Osteoblast (primary cell): ENCODE results near the gene DYRK1A. TPM values are rescaled to one million over a fixed set of nuclear protein-coding genes. Genes with fewer than 3 reads are reported as not detected.

Experiments used
- DNase-seq: peaks from one replicate; pipeline ENCODE4 v3.0.0; 2011; ENCODE audit warnings: low spot score, mixed read lengths; ENCODE audit not compliant: insufficient read length; ENCODE audit errors: missing footprints
- H2AFZ ChIP-seq: 2 replicates; pipeline ENCODE4 v1.6.0; 2011; ENCODE audit warnings: mild to moderate bottlenecking, low read length
- H3K27ac ChIP-seq: 2 replicates; pipeline ENCODE4 v1.5.1; 2011; ENCODE audit warnings: mild to moderate bottlenecking, low read depth, low read length, moderate library complexity
- H3K27me3 ChIP-seq: 2 replicates; pipeline ENCODE4 v1.6.0; 2012; ENCODE audit warnings: mild to moderate bottlenecking, control low read depth, inconsistent platforms, low read length, moderate library complexity; ENCODE audit not compliant: insufficient read depth
- H3K36me3 ChIP-seq: 2 replicates; pipeline ENCODE4 v1.5.1; 2011; ENCODE audit warnings: mild to moderate bottlenecking, low read length, control low read depth, moderate library complexity; ENCODE audit not compliant: insufficient read depth
- H3K4me1 ChIP-seq: 2 replicates; pipeline ENCODE4 v1.5.1; 2011; ENCODE audit warnings: mild to moderate bottlenecking, low read length, control low read depth, moderate library complexity; ENCODE audit not compliant: insufficient read depth
- H3K4me2 ChIP-seq: 2 replicates; pipeline ENCODE4 v1.6.0; 2011; ENCODE audit warnings: mild to moderate bottlenecking, low read length; ENCODE audit not compliant: insufficient read depth
- H3K4me3 ChIP-seq: fragments of 200-600 bp; sonication (generic); 3 replicates; pipeline ENCODE4 v1.5.1; 2012; ENCODE audit warnings: mild to moderate bottlenecking, low read length, inconsistent platforms; ENCODE audit not compliant: insufficient read depth
- H3K79me2 ChIP-seq: 2 replicates; pipeline ENCODE4 v1.6.0; 2012; ENCODE audit warnings: mild to moderate bottlenecking, low read length, control low read depth, inconsistent platforms; ENCODE audit not compliant: insufficient read depth
- H3K9me3 ChIP-seq: 2 replicates; pipeline ENCODE4 v1.5.1; 2011; ENCODE audit warnings: low read depth, low read length, control low read depth
- H4K20me1 ChIP-seq: 2 replicates; pipeline ENCODE4 v1.6.0; 2012; ENCODE audit warnings: mild to moderate bottlenecking, low read length, control low read depth; ENCODE audit not compliant: insufficient read depth
- total RNA-seq: library from RNA; depleted of rRNA; stranded (reverse); fragments of >200 nt; gene quantifications from 2 replicates; pipeline ENCODE4 v1.2.3, GENCODE V29; 2012
- TF ChIP-seq, protein P1 (sequence below): IDR thresholded peaks from 2 replicates; pipeline ENCODE4 v1.5.1; 2011; ENCODE audit warnings: mild to moderate bottlenecking, low read depth, low read length, moderate library complexity; ENCODE audit errors: extremely low read depth

DYRK1A gene
- total RNA-seq, 1 donor = 99.2 TPM

DNA sequence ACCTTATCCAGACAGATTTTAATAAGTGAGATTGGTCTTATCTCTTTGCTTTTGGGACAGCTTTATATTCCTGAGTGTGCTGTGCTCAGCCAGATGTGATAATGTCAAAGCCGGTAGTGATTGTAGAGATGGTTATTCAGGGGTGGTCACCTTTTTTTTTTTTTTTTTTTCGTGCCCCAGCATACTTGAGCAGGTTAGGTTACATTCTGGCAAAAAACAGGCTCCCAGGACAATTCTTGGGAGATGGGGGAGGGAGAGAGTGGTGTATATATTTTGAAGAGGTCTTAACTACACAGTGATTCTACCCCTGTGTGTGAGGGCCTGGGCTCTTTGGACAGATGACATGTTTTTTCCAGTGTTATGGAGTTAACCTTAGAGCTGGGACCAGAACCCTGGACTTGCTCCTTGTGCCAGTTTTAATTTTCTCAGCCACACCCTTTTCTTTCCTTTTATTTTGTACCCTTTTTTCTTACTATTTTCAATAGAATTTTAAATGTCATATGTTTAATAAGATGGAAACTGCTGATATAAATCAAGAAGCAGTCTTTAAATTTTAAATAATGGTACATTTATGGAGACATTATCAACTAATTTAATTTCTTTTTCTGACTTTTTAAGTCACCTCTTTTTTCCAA lies 88.4 kb downstream of the DYRK1A start:
- Histone ChIP-seq H3K27me3 (no peaks in the 10 kb centered on the region), H3K4me2 (no peak overlapping the region), H3K27ac (peak overlapping the region; percentile 2), H3K79me2 (peaks cover 81% of the 10 kb centered on the region), H4K20me1 (peaks cover 70% of the 10 kb centered on the region), H3K4me3 (no peak overlapping the region), H3K36me3 (no peaks in the 10 kb centered on the region), H2AFZ (no peak overlapping the region), H3K9me3 (no peaks in the 10 kb centered on the region), H3K4me1 (peaks cover 60% of the 10 kb centered on the region)
- no peak for DNase-seq
- TF ChIP-seq, protein P1, sequence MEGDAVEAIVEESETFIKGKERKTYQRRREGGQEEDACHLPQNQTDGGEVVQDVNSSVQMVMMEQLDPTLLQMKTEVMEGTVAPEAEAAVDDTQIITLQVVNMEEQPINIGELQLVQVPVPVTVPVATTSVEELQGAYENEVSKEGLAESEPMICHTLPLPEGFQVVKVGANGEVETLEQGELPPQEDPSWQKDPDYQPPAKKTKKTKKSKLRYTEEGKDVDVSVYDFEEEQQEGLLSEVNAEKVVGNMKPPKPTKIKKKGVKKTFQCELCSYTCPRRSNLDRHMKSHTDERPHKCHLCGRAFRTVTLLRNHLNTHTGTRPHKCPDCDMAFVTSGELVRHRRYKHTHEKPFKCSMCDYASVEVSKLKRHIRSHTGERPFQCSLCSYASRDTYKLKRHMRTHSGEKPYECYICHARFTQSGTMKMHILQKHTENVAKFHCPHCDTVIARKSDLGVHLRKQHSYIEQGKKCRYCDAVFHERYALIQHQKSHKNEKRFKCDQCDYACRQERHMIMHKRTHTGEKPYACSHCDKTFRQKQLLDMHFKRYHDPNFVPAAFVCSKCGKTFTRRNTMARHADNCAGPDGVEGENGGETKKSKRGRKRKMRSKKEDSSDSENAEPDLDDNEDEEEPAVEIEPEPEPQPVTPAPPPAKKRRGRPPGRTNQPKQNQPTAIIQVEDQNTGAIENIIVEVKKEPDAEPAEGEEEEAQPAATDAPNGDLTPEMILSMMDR = no peak

GRCh38 chr21:37455504-37455911 lies 88.9 kb downstream of the DYRK1A start:
- no peaks in the 10 kb centered on the region for H3K9me3 ChIP-seq
- H3K27me3 ChIP-seq = no peaks in the 10 kb centered on the region
- H3K4me2 ChIP-seq = no peak overlapping the region
- H3K79me2 ChIP-seq = peaks cover 84% of the 10 kb centered on the region
- H4K20me1 ChIP-seq = peaks cover 70% of the 10 kb centered on the region
- peaks cover 60% of the 10 kb centered on the region for H3K4me1 ChIP-seq
- no peak for DNase-seq
- no peaks in the 10 kb centered on the region for H3K36me3 ChIP-seq
- no peak overlapping the region for H2AFZ ChIP-seq
- no peak overlapping the region for H3K4me3 ChIP-seq
- H3K27ac ChIP-seq = no peak overlapping the region
- TF ChIP-seq, protein P1 = no peak

- TF ChIP-seq, protein P1 = no peak
- H3K9me3 ChIP-seq = no peaks in the 10 kb centered on the region
- H3K79me2 ChIP-seq = peaks cover 100% of the 10 kb centered on the region
- H3K36me3 ChIP-seq = no peaks in the 10 kb centered on the region
- no peak overlapping the region for H2AFZ ChIP-seq
- H3K27ac ChIP-seq = peak overlapping the region; percentile 57
- H3K27me3 ChIP-seq = no peaks in the 10 kb centered on the region
- no peak overlapping the region for H3K4me3 ChIP-seq
- H3K4me2 ChIP-seq = peak overlapping the region; percentile 71
- DNase-seq = no peak
- peaks cover 73% of the 10 kb centered on the region for H4K20me1 ChIP-seq
- H3K4me1 ChIP-seq = peaks cover 47% of the 10 kb centered on the region
Measured at GRCh38 chr21:37458669-37459276, 92.2 kb downstream of the DYRK1A start.

GRCh38 chr21:37459575-37459974 lies 93.0 kb downstream of the DYRK1A start:
- H2AFZ ChIP-seq = no peak overlapping the region
- peak; percentile 25 for DNase-seq
- H3K79me2 ChIP-seq = peaks cover 100% of the 10 kb centered on the region
- H4K20me1 ChIP-seq = peaks cover 76% of the 10 kb centered on the region
- H3K4me1 ChIP-seq = peaks cover 47% of the 10 kb centered on the region
- peak overlapping the region; percentile 18 for H3K4me3 ChIP-seq
- H3K9me3 ChIP-seq = no peaks in the 10 kb centered on the region
- H3K27ac ChIP-seq = peak overlapping the region; percentile 57
- peak overlapping the region; percentile 71 for H3K4me2 ChIP-seq
- H3K27me3 ChIP-seq = no peaks in the 10 kb centered on the region
- TF ChIP-seq, protein P1 = no peak
- no peaks in the 10 kb centered on the region for H3K36me3 ChIP-seq
